ENCODE measurements around the gene SMIM43. TPM values are rescaled to one million over a fixed set of nuclear protein-coding genes. Genes with fewer than 3 reads are reported as not detected.
A peak's percentile ranks its signal among the peaks of the same experiment; 100 is the strongest.

The SMIM43 gene
- total and polyA plus RNA-seq, 2 of the 8 experiments (the other 6 are each of a cell fraction or from before 2014, with no cell fraction given), result 0.50 to 0.94 TPM

DNA sequence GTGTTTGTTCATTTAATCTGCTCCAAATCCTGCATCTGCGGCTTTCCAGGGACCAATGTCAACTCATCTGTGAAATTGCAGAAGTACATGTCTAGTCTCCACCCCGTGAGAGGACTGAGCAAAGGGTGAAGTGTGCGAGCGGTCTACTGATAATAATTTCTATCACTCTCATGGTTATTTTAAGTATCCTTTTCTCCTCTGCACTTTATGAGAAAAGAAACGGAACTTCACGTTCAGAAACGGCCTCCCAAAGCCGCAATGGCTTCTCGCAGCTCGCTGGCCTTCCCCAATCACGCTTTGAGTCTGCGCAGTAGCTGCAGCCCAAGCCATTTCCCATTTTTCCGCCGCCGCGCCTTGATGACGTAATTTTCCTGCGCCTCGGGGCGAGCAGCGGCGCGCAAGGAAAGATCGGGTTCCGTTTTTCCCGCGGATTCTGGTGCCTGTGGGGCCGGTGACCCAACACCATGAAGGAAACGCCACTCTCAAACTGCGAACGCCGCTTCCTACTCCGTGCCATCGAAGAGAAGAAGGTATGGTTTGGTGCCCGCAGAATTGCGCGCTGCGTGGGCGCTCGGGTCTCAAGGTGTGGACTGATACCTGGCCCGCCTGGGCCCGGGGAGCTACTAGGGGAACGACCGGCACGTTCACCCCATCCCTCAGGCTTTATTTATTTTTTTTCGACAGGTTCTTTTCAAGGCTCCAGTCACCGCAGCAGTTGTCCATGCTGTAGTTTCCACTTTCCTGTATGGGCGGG is 36.2 kb upstream of the SMIM43 start, which contains the start of gene EXOSC9 (continued):
- no peak for TF ChIP-seq RNF2 (IDR thresholded peaks at IDR 0.05; ENCODE audit: borderline replicate concordance, low read depth, low read length, missing control alignments, poor library complexity, severe bottlenecking)
- TF ChIP-seq TEAD4 (IDR thresholded peaks at IDR 0.05; ENCODE audit: low read depth, low read length), result no peak
- peak; percentile 34 to 89; a peak in 2 of 4 replicates for TF ChIP-seq HDAC2 (IDR thresholded peaks at IDR 0.05; ENCODE audit: borderline replicate concordance in 1 of 2, low read depth in 2 of 2, low read length in 2 of 2)
- no peak for TF ChIP-seq TCF12 (IDR thresholded peaks at IDR 0.05; ENCODE audit: low read depth, low read length)
- TF ChIP-seq, protein P1, sequence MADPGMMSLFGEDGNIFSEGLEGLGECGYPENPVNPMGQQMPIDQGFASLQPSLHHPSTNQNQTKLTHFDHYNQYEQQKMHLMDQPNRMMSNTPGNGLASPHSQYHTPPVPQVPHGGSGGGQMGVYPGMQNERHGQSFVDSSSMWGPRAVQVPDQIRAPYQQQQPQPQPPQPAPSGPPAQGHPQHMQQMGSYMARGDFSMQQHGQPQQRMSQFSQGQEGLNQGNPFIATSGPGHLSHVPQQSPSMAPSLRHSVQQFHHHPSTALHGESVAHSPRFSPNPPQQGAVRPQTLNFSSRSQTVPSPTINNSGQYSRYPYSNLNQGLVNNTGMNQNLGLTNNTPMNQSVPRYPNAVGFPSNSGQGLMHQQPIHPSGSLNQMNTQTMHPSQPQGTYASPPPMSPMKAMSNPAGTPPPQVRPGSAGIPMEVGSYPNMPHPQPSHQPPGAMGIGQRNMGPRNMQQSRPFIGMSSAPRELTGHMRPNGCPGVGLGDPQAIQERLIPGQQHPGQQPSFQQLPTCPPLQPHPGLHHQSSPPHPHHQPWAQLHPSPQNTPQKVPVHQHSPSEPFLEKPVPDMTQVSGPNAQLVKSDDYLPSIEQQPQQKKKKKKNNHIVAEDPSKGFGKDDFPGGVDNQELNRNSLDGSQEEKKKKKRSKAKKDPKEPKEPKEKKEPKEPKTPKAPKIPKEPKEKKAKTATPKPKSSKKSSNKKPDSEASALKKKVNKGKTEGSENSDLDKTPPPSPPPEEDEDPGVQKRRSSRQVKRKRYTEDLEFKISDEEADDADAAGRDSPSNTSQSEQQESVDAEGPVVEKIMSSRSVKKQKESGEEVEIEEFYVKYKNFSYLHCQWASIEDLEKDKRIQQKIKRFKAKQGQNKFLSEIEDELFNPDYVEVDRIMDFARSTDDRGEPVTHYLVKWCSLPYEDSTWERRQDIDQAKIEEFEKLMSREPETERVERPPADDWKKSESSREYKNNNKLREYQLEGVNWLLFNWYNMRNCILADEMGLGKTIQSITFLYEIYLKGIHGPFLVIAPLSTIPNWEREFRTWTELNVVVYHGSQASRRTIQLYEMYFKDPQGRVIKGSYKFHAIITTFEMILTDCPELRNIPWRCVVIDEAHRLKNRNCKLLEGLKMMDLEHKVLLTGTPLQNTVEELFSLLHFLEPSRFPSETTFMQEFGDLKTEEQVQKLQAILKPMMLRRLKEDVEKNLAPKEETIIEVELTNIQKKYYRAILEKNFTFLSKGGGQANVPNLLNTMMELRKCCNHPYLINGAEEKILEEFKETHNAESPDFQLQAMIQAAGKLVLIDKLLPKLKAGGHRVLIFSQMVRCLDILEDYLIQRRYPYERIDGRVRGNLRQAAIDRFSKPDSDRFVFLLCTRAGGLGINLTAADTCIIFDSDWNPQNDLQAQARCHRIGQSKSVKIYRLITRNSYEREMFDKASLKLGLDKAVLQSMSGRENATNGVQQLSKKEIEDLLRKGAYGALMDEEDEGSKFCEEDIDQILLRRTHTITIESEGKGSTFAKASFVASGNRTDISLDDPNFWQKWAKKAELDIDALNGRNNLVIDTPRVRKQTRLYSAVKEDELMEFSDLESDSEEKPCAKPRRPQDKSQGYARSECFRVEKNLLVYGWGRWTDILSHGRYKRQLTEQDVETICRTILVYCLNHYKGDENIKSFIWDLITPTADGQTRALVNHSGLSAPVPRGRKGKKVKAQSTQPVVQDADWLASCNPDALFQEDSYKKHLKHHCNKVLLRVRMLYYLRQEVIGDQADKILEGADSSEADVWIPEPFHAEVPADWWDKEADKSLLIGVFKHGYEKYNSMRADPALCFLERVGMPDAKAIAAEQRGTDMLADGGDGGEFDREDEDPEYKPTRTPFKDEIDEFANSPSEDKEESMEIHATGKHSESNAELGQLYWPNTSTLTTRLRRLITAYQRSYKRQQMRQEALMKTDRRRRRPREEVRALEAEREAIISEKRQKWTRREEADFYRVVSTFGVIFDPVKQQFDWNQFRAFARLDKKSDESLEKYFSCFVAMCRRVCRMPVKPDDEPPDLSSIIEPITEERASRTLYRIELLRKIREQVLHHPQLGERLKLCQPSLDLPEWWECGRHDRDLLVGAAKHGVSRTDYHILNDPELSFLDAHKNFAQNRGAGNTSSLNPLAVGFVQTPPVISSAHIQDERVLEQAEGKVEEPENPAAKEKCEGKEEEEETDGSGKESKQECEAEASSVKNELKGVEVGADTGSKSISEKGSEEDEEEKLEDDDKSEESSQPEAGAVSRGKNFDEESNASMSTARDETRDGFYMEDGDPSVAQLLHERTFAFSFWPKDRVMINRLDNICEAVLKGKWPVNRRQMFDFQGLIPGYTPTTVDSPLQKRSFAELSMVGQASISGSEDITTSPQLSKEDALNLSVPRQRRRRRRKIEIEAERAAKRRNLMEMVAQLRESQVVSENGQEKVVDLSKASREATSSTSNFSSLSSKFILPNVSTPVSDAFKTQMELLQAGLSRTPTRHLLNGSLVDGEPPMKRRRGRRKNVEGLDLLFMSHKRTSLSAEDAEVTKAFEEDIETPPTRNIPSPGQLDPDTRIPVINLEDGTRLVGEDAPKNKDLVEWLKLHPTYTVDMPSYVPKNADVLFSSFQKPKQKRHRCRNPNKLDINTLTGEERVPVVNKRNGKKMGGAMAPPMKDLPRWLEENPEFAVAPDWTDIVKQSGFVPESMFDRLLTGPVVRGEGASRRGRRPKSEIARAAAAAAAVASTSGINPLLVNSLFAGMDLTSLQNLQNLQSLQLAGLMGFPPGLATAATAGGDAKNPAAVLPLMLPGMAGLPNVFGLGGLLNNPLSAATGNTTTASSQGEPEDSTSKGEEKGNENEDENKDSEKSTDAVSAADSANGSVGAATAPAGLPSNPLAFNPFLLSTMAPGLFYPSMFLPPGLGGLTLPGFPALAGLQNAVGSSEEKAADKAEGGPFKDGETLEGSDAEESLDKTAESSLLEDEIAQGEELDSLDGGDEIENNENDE (IDR thresholded peaks at IDR 0.05; ENCODE audit: insufficient replicate concordance, low read length), result no peak
- no peak for TF ChIP-seq POU5F1 (IDR thresholded peaks at IDR 0.05; ENCODE audit: low read depth, low read length)
- TF ChIP-seq CTBP2 (IDR thresholded peaks at IDR 0.05; ENCODE audit: borderline replicate concordance, insufficient read depth, insufficient read length, low read length), result peak; percentile 48
- TF ChIP-seq CHD1 (IDR thresholded peaks at IDR 0.05; ENCODE audit: low read depth, low read length), result 0 out of 2 replicates have a peak, but pooled peaks have one; percentile 32
- TF ChIP-seq RBBP5 (IDR thresholded peaks at IDR 0.05; ENCODE audit: borderline replicate concordance, low read depth, low read length), result peak; percentile 94

All from H1 (cell line).